ENCODE data around the gene COL26A1. TPM values are rescaled to one million over a fixed set of nuclear protein-coding genes. Genes with fewer than 3 reads are reported as not detected.

The COL26A1 gene
- total RNA-seq, 2 experiments from 2014 or later = not detected

GRCh38 chr7:101519324-101520023 is 156.8 kb downstream of the COL26A1 start:
- CTCF ChIA-PET = interaction anchor here (0.6 to 1.3 kb wide), 3 partner anchors 9 to 71 kb away, joined by 3 read pairs; no protein-coding TSS in a partner anchor
- POLR2A ChIA-PET = no interaction called here

- POLR2A ChIA-PET = no interaction called here
- CTCF ChIA-PET = no interaction called here
Observed at GRCh38 chr7:101521430-101521925, 158.8 kb downstream of the COL26A1 start.

GRCh38 chr7:101522021-101522420 is 159.3 kb downstream of the COL26A1 start:
- ChIA-PET POLR2A (no interaction called here), CTCF (no interaction called here)

GRCh38 chr7:101527844-101528667 is 165.4 kb downstream of the COL26A1 start:
- ChIA-PET CTCF (interaction anchor here (0.7 kb wide), 1 partner anchor 9 kb away, joined by 3 read pairs; no protein-coding TSS in a partner anchor), POLR2A (no interaction called here)

- ChIA-PET POLR2A (no interaction called here), CTCF (no interaction called here)
Observed at GRCh38 chr7:101529560-101529959, 166.9 kb downstream of the COL26A1 start.

- POLR2A ChIA-PET = no interaction called here
- CTCF ChIA-PET = interaction anchor here (0.8 kb wide), 1 partner anchor 22 kb away, joined by 3 read pairs; no protein-coding TSS in a partner anchor
Observed at GRCh38 chr7:101531726-101532357, 169.2 kb downstream of the COL26A1 start.

GRCh38 chr7:101532400-101533102 is 169.9 kb downstream of the COL26A1 start:
- CTCF ChIA-PET = interaction anchor here (0.8 kb wide), 1 partner anchor 22 kb away, joined by 3 read pairs; no protein-coding TSS in a partner anchor
- POLR2A ChIA-PET = no interaction called here

GRCh38 chr7:101533103-101533465 is 170.4 kb downstream of the COL26A1 start:
- POLR2A ChIA-PET = no interaction called here
- CTCF ChIA-PET = no interaction called here

- ChIA-PET CTCF (interaction anchor here (0.5 kb wide), 1 partner anchor 432 kb away, joined by 4 read pairs; no protein-coding TSS in a partner anchor), POLR2A (no interaction called here)
Observed at GRCh38 chr7:101534015-101534803, 171.5 kb downstream of the COL26A1 start.

- POLR2A ChIA-PET = no interaction called here
- CTCF ChIA-PET = no interaction called here
Observed at GRCh38 chr7:101534873-101535272, 172.2 kb downstream of the COL26A1 start.

GRCh38 chr7:101535351-101535751 is 172.7 kb downstream of the COL26A1 start:
- ChIA-PET POLR2A (no interaction called here), CTCF (no interaction called here)

GRCh38 chr7:101536232-101536631 is 173.6 kb downstream of the COL26A1 start:
- CTCF ChIA-PET = no interaction called here
- POLR2A ChIA-PET = no interaction called here

- ChIA-PET CTCF (no interaction called here), POLR2A (no interaction called here)
Observed at GRCh38 chr7:101536668-101537067, 174.0 kb downstream of the COL26A1 start.

GRCh38 chr7:101537205-101537604 is 174.5 kb downstream of the COL26A1 start:
- CTCF ChIA-PET = no interaction called here
- POLR2A ChIA-PET = no interaction called here

GRCh38 chr7:101537935-101538595 is 175.4 kb downstream of the COL26A1 start:
- ChIA-PET POLR2A (no interaction called here), CTCF (interaction anchor here (0.6 to 1.4 kb wide), 2 partner anchors 529 to 737 kb away, joined by 3 to 6 read pairs; no protein-coding TSS in a partner anchor)

- CTCF ChIA-PET = interaction anchor here (0.6 to 1.4 kb wide), 2 partner anchors 528 to 737 kb away, joined by 3 to 6 read pairs; no protein-coding TSS in a partner anchor
- POLR2A ChIA-PET = no interaction called here
Observed at GRCh38 chr7:101538596-101539459, 176.2 kb downstream of the COL26A1 start.

GRCh38 chr7:101539784-101540183 is 177.1 kb downstream of the COL26A1 start:
- ChIA-PET CTCF (interaction anchor here (0.9 to 1.9 kb wide), 2 partner anchors 20 to 732 kb away, joined by 3 to 7 read pairs; no protein-coding TSS in a partner anchor), POLR2A (no interaction called here)

Data from activated CD8-positive, alpha-beta memory T cell treated with anti-CD3 and anti-CD28 coated beads for 36 hours (primary cell).